GM18909 (cell line): ENCODE results near the gene DLG1.
A peak's percentile ranks its signal among the peaks of the same experiment; 100 is the strongest.

Source experiments
- ATAC-seq: cut with Tn5 transposase; IDR thresholded peaks from one replicate; pipeline ENCODE4 v1.9.1; 2021; ENCODE audit warnings: mild to moderate bottlenecking; ENCODE audit not compliant: unreplicated experiment, poor library complexity

DLG1 gene

GRCh38 chr3:197007296-197007940 is 291.0 kb downstream of the DLG1 start:
- ATAC-seq: no peak

- no peak for ATAC-seq
These were observed 291.6 kb downstream of the DLG1 start for GRCh38 chr3:197006860-197007259.

- no peak for ATAC-seq
These were observed 292.0 kb downstream of the DLG1 start for GRCh38 chr3:197006446-197006845.

GRCh38 chr3:197003461-197004385 is 294.7 kb downstream of the DLG1 start:
- ATAC-seq: peak; percentile 18

GRCh38 chr3:197002701-197003454 is 295.5 kb downstream of the DLG1 start:
- peak; percentile 74 for ATAC-seq

GRCh38 chr3:197001972-197002700 is 296.3 kb downstream of the DLG1 start:
- ATAC-seq: peak; percentile 18

- no peak for ATAC-seq
These were observed 297.1 kb downstream of the DLG1 start for GRCh38 chr3:197001106-197001971.

- ATAC-seq: no peak
These were observed 298.2 kb downstream of the DLG1 start for GRCh38 chr3:197000211-197000610.

- no peak for ATAC-seq
These were observed 299.2 kb downstream of the DLG1 start for GRCh38 chr3:196998966-196999760.

GRCh38 chr3:196997311-196997710 is 301.1 kb downstream of the DLG1 start:
- no peak for ATAC-seq

- no peak for ATAC-seq
These were observed 301.8 kb downstream of the DLG1 start for GRCh38 chr3:196996454-196997265.

GRCh38 chr3:196995646-196996355 is 302.6 kb downstream of the DLG1 start:
- no peak for ATAC-seq

- no peak for ATAC-seq
These were observed 303.4 kb downstream of the DLG1 start for GRCh38 chr3:196995027-196995426.

- ATAC-seq: no peak
These were observed 304.4 kb downstream of the DLG1 start for GRCh38 chr3:196994056-196994455.
